Mucosa of gallbladder (tissue), 1 donor: Measurements from ENCODE around the gene AKIRIN2. TPM values are rescaled to one million over a fixed set of nuclear protein-coding genes. Genes with fewer than 3 reads are reported as not detected.
"Not testable (repeated sequence)": the region's sequence is repeated elsewhere in the genome, so short reads cannot be mapped to it uniquely, and the experiment has no call there.

Source experiments
- DNase-seq: peaks from one replicate; pipeline ENCODE4 v3.0.0-alpha.2; 2020; ENCODE audit warnings: low spot score
- total RNA-seq: library from RNA; stranded (reverse); gene quantifications from one replicate; pipeline ENCODE4 v1.2.1, GENCODE V29; 2021
- donor health status: DM: no; HTN: no; CAD: no.

AKIRIN2 gene
- total RNA-seq, 1 donor from 2014 or later = 43.1 TPM

DNA sequence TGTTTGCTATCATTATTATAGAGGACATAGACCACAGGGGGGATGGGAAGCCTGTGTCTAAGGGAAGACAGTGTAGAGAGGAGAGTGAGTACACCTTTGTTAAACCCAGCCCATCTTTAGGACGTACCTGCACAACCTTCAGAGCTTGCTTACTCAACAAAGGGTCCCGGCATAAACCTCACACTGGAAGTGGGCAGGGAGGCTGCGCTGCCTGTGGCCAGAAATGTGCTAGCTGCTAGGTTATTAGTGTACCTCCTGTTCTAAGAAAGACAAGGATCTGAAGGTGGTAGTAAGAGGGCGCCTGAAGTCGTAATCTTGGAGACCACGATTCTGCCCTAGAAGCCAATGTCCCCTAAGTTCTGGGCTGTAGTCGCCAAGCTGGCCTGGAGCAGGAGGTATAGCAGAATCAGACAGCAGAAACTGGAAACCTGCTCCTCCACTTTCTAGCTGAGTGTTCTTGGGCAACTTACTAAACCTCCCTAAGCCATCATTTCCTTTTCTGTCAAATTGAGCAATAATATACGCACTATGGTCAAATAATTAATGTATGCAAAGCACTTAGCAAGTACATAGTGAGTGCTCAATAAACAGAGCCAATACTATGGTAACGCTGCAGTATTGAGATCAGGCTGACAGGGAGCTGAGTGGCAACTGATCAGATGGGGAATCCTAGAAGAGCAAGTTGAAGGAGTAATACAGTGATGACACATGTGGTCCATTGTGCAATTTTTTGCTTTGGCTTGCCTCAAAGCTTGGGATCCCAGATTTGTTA, 16.8 kb upstream of the AKIRIN2 start:
- no peak for DNase-seq

DNA sequence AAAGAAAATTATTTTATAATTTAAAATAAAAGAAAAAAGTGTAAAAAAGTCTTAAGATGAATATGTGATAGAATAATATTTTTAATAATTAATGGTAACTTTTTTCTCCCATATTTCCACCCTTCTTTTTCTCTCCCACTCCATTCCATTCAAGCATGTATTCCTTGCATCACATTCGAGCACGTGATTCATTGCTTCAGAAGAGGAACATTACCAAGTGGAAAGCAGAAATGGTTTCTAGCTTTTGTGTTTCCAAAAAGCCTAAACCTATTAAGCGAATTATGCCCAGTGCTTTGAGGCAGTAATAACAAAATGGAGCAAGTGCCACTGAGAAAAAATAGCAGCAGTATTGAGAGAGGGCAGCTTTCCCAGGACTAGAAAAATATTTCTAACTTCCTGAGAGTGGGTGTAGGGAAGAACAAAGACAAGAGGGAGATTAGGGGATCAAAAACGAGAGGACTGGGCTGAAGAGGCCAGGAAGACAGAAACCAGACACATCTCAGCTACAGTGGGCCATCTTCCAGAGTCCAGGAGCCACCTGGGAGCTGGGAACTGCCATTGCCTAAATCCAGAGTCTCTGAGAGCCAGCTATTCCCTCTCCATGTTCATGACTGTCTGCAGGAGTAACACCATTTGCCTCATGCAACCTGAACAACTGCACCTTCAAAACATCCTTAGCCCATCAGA, 15.0 kb upstream of the AKIRIN2 start:
- DNase-seq = no peak

DNA sequence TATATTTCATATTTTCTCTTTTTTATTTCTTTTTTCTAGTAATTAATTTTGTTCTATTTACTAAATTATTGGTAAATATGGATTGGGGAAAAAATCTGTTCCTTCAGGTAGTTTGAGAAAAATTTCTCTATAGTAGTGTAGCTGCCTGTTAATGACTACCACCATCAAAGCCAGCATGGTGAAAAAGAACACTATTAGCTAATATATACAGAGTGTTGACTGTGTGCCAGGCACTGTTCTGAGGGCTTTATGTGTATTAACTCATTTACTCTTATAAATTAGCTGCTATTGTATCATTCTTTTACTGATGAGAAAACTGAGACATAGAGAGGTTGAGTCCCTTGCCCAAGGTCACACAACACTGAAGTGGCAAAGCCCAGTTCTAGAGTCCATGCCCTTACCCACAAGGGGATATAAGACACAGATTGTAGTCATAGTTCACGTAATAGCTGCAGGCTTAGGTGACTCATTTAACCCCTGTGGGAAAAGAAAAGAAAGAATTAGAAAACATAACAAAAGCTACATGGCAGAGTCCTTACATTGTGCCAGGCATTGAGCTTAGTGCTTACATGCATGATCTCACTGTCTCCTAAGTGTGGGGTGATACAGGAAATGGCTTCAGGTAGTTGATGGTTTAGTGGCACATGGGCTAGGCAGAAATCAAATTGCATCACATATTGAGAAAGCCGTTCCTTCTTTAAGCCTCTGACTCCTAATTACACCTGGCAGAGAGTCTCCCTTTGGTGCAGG, 12.2 kb upstream of the AKIRIN2 start:
- DNase-seq = no peak

DNA sequence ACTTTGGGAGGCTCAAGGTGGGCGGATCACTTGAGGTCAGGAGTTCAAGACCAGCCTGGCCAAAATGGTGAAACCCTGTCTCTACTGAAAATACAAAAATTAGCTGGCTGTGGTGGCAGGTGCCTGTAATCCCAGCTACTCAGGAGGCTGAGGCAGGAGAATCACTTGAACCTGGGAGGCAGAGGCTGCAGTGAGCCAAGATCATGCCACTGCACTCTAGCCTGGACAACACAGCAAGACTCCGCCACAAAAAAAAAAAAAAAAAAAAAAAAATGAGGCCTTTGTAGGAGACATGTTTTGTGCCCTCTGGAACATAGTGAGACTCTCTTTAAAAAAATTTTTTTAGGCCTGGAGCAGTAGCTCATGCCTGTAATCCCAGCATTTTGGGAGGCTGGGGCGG, 10.7 kb upstream of the AKIRIN2 start:
- DNase-seq = not testable (repeated sequence)

DNA sequence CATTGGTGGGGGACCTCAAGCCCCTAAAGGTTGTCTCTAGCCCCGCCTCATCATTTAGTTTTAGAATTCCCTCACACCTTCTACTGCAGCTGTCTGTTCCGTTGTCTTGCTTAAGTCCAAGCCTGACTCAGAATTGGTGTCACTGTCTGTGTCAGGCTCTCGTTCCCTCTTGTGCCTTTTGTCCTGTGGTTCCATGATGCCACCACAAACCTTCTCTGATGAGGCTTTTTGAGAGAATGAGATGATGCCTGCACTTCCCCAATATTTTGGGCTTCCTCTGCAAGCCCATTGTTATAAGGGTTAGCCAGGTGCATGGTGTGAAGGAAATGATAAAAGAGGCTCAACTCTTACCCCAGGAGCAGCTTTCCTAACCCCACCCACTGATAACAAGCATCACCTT, 8.1 kb upstream of the AKIRIN2 start:
- no peak for DNase-seq

DNA sequence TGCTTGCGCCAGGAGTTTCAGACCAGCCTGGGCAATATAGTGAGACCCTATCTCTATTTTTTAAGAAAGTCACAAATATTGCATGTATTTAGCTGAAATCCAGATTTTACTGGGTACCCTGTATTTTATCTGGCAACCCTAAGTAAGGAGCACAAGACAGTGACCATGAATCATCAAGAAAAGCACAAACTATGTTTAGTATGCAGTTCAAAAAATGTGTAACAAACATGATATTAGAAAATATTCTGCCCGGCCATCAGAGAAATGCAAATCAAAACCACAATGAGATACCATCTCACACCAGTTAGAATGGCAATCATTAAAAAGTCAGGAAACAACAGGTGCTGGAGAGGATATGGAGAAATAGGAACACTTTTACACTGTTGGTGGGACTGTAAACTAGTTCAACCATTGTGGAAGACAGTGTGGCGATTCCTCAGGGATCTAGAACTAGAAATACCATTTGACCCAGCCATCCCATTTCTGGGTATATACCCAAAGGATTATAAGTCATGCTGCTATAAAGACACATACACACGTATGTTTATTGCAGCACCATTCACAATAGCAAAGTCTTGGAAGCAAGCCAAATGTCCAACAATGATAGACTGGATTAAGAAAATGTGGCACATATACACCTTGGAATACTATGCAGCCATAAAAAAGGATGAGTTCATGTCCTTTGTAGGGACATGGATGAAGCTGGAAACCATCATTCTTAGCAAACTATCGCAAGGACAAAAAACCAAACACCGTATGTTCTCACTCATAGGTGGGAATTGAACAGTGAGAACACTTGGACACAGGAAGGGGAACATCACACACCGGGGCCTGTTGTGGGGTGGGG, 6.8 kb upstream of the AKIRIN2 start:
- not testable (repeated sequence) for DNase-seq

DNA sequence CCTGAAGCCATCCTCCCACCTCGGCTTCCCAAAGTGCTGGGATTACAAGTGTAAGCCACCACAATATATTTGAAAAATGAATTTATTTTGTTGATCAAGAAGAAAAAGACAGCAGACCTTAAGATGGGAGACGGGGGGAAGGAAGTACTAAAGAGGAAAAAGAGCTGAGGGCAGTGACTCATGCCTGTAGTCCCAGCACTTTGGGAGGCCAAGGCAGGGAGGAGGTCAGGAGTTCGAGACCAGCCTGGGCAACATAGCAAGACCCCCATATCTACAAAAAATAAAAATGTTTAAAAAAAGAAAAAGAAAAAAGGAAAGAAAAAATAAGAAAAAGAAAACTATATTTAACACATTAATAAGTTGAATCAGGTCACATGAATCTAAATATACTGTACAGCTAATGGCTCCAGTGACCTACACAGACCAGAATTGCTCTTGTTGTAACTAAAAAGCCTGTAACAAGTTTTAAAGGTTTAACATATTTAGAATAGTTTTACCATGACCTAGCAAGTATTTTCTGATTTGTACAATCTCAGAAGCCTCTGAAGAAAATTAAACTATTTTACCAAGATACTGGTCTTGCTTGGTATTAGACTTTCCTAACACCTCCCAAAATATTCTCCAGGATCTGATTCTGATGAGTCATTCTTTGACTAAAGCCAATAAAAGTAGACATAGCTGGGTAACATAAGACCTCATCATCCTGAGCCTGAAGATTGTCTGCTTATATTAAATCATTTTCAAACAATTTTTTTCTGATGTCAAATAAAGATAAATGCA, 4.3 kb upstream of the AKIRIN2 start:
- no peak for DNase-seq

DNA sequence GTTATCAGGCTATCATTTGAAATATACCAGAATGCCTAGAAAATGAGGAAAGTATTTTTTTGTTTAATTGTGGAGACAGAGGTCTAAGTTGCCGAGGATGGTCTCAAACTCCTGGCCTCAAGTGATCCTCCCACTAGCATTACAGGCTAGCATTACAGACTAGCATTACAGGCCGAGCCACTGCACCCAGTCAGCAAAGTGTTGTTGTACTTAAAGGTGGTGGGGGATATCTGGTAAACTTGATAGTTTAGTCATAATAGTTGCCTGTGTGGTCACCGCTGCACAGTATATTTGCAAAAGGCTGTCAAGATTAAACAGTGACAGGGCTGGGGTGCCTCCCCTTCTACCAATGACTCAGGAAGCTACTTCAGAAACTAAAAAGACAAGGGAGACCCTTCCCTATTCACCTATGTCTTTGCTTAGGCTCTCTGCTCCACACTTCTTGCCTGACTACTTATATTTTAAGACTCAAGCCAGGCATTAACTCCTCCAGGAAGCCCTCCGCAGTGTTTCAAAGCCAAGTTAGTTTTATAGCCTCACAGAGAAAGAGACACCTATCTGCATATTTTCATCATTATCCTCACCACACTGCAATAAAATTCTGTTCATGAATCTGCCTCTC, 3.1 kb upstream of the AKIRIN2 start:
- DNase-seq = no peak

DNA sequence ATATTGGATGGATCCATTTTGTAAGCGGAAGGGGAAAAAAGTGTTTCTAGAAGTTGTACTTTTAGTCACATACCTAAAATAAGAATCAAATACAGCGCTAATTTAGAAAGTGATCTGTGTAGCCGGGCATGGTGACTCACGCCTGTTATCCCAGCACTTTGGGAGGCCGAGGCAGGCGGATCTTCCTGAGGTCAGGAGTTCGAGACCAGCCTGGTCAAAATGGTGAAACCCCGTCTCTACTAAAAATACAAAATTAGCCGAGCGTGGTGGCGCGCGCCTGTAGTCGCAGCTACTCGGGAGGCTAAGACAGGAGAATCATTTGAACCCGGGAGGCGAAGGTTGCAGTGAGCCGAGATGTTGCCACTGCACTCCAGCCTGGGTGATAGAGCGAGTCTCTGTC, 1.0 kb upstream of the AKIRIN2 start:
- DNase-seq = not testable (repeated sequence)

DNA sequence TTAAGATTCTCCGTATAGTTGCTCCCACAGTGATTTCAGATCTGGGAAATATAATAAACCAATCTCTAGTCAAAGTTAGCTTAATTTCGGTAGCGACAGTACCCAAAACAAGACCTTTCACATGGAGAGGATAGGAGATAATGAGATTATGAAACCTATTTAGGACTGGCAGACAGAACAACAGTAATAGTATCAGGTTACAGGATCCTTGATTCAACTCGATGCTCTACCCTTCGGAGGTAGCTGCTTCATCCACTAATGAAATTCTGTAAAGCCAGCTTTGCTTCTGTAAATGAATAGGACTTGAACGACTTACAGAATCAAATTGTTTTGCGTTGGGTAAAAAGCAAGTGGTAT, 534 bp upstream of the AKIRIN2 start:
- DNase-seq = no peak

DNA sequence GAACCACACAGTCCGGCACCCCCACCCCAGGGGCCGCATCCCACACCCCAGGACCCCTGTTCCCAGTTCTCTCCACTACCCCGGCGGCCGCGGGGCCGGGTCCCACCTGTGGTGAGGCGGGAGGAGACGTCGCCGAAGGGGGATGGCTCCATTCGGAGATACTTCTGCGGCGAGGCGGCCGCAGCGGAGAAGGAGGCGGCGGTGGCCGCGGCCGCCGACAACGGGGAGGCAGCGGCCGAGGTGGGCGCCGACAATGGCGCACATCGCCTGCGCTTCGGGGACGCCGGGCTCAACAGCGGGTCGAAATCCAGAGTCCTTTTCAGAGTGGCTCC, 723 bp downstream of the AKIRIN2 start:
- no peak for DNase-seq

DNA sequence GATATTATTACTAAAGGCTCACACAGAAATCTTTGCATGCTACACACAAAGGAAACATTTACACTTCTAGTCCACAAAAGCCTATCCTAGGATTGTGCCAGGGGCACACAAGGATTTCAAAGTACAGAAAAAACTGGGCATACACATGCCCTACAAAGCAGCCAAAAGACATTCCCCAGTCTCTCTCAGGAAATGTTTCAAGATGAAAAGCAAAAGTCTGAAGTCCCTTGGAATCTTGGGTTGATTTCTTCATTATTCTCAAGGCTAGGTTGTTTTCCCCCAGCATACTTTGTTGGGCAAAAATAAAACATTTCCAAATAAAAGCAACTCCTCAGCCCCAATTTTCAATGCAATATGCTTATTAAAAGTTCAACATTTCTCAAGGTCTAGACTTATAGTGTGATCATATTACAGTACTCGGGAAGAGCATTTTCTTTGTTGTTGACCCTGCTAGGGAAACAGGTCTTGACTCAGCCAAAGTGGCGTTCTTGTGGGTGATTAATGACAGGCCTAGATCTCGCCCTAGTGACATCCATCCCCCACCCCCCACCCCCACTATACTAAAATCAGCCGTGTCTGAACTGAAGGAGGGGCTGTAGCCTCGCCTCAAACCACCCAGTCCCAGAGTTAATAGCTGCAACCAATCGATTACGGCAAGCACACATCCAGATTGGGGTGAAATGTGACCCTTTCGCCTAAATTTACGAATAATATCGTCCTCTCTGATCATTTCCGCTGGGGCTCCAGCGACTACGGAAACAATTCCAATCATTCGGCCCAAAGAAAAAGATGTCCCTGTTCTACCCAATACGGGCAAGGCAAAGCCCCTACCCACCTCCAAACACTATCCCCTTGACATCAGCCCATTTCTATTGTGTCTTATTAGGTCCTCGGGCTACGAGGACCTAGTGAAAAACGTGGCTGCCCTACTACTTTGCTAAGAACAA, 1.4 kb downstream of the AKIRIN2 start:
- no peak for DNase-seq

DNA sequence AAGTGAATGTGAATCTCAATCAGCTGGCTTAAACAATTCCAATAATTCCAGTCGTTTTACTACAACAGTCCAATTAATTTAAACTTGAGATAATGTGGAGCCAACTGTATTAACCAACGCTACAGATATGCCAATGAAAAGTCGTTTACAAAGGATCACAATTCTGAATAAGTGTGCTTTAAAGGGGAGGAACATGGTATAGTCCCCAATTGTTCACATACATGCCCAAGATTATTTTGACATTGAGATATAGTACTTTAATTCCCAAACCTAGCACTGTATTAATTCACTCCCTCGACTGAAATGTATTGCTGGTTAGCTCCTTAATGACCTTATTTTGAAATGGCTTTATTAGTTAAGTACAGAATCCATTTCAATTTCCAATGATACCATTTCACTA, 2.5 kb downstream of the AKIRIN2 start:
- DNase-seq = no peak

DNA sequence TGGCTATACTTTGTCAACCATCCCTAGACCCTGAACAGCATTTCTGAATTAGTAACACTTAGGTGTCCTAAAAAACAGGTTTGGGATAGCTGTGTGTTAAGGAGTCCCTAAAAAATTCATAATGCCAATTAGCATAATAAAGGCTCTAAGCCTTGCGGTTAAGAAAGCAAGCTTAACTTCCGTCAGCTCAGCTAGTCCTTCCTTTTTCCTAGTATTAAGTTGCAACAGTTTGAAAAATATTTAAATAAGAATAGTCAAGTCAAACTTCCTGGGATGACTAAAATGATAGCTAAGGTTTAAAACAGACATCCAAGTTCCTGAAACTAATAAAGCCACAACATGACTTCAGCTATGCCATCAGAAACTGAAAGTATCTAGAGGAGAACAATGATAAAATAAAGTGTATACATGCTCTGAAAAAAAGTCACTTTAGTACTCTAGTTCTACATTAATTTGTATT, 3.5 kb downstream of the AKIRIN2 start:
- no peak for DNase-seq

DNA sequence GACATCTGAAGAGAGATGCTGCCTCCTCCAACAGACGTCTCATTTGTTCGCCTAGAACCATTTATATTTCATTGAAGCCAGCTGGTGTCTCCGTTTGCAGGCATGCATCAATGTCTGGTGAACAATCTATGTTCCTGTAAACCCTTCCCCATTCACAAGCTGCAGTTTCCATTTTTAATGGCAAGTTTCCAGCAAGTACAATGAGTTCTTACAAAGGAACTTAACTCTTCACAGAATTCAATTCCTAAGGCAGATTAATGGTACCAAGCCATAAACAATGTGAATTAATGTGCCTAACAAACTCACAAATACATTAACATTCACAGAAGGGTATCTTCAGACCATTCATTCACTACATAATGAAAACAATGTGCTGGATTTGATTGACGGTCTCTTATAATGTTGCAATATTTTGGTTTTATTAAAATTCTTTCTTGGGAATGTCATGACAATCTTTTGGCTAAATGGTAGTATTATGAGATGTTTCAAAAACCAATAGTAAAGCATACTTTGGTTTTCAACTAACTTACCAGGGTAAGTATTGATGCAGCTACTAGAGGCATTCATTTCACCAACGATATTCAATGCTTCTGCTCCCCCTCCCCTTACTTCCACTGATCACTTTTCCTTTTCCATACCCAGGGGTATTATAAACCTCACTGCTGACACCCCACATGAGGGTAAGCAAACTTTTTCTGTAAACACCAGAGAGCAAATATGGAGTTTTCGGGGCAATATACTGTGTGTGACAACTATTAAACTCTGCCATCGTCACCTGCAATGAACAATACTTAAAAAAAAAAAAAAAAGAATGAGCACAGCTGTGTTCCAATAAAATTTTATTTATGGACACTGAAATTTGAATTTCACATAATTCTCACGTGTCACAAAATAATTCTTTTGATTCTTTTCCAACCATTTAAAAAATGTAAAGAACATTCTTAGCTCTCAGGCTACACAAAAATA, 4.2 kb downstream of the AKIRIN2 start:
- DNase-seq = no peak

DNA sequence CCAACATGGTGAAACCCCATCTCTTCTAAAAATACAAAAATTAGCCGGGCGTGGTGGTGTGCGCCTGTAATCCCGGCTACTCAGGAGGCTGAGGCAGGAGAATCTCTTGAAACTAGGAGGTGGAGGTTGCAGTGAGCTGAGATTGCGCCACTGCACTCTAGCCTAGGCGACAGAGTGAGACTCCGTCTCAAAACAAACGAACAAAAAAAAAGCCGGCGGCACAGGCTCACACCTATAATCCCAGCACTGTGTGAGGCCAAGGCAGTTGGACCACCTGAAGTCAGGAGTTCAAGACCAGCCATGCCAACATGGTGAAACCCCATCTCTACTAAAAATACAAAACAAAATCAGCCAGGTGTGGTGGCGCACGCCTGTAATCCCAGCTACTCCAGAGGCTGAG, 5.2 kb downstream of the AKIRIN2 start:
- DNase-seq = not testable (repeated sequence)

DNA sequence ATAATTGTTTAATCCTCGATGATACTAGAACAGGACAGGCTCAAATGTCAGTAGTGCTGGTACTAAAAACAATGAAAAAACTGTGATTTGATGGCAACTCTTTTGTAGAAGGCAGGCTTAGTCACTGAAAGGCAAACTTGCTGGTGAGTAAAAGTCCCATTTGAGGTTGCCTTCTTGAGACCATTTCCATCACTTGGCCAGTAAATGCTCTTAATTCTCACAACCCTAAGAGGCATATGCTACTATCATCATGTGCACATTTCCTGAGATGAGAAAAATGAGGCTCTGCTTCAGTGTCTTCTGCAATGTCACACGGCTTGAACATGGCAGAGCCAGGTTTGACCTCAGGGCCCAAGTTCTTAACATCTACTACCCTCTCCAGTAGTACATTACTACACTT, 9.9 kb downstream of the AKIRIN2 start:
- no peak for DNase-seq

DNA sequence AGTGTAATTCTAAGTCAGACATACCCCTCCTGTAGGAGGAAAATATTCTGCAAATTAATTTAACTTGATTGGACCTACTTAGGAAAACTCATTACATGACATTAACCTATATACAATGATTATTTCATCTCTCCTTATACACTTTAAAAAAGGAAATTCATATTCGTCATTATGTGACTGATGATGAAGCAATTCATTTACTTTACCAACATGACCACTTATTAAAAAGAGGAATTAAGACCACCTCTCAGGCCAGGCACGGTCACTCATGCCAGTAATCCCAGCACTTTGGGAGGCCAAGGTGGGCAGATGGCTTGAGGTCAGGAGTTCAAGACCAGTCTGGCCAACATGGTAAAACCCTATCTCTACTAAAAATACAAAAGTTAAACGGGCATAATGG, 11.6 kb downstream of the AKIRIN2 start:
- no peak for DNase-seq
